ENCODE data around the gene ADARB2.
"Not testable (repeated sequence)": the region's sequence is repeated elsewhere in the genome, so short reads cannot be mapped to it uniquely, and the experiment has no call there.

ADARB2 gene

DNA sequence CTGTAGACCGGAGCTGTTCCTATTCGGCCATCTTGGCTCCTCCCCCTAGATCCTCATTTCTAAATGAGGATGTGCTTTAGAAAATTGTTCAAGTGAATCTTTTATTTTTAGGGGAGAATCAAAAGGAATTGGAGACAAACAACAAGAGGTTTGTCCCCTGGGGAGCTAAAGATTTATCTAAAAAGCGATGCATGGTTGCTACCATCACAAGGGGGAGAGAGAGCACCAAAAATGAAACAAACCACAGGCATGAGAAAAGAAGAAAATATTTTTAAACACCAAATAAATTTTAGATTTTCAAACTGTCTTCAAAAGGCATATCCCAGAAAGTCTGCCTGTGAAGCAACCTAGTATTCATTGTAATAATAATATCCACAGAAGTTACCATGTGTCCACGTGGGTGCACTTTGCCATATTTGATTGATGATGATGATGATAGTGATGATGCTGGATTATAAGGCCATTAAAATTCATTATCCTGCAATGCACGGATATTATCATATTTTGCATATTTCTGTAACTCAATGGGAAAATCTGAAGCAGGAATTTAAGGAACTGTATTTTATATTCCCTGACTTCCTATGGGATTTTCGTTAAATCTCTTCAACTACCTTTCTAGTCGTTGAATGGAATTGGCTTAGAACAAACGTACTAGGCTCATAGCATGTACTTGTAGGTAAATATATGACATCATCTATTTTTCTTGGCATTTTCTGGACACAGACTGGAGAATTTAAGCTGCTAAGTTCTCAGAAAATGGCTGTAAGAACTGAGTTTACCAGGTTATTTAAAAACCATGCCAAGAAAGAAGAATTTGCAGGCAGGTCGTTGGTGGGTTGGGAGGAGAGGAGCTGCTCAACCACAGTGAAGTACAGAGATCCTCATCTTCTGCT lies 509.6 kb downstream of the ADARB2 start:
- no peak for DNase-seq (ENCODE audit: low spot score)

GRCh38 chr10:1226907-1227306 lies 510.4 kb downstream of the ADARB2 start:
- DNase-seq (ENCODE audit: low spot score) = not testable (repeated sequence)

DNA sequence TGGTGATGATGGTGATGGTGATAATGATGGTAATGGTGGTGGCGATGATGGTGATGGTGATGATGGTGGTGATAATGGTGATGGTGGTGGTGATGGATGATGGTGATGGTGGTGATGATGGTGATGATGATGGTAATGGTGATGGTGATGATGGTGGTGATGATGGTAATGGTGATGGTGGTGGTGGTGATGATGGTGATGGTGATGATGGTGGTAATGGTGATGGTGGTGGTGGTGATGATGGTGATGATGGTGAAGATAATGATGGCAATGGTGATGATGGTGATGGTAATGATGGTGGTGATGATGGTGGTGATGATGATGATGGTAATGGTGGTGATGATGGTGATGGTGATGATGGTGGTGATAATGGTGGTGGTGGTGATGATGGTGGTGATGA lies 517.5 kb downstream of the ADARB2 start:
- DNase-seq (ENCODE audit: low spot score) = not testable (repeated sequence)

DNA sequence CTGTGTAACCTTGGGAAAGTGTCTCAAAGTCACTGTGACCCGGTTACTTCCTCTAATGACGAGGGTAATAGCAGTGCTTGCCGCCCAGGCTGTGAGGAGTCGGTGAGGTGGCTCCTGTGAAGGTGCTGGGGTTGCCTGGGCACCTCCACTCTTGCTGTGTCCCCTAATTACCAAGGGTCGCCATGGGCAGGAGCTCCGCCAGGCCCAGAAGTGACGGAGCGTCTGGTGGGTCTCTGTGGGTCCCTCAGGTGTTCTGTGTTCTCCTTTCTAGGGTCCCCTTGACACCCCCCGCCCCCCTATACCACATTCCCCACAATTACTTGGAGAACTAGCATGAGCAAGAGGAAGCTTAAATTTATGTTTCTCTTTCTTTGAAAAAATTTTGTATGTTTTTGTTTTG lies 519.7 kb downstream of the ADARB2 start:
- DNase-seq (ENCODE audit: low spot score) = no peak

DNA sequence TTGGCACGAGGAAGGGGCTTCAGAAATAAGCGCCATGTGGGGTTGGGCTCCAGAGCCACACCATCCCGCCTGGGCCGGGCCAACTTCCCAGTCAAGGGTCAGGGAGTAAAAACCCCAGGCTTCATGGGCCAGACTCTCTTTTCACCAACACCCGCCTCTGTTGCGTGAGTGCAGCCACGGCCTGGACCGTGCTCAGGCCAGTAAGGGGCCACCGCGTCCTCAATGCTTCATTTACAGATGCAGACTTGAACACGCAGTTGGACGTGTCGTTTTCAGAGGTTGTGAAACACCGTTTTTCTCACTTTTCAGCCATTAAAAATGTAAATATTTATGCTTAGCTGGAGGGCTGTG lies 520.1 kb downstream of the ADARB2 start:
- no peak for DNase-seq (ENCODE audit: low spot score)

DNA sequence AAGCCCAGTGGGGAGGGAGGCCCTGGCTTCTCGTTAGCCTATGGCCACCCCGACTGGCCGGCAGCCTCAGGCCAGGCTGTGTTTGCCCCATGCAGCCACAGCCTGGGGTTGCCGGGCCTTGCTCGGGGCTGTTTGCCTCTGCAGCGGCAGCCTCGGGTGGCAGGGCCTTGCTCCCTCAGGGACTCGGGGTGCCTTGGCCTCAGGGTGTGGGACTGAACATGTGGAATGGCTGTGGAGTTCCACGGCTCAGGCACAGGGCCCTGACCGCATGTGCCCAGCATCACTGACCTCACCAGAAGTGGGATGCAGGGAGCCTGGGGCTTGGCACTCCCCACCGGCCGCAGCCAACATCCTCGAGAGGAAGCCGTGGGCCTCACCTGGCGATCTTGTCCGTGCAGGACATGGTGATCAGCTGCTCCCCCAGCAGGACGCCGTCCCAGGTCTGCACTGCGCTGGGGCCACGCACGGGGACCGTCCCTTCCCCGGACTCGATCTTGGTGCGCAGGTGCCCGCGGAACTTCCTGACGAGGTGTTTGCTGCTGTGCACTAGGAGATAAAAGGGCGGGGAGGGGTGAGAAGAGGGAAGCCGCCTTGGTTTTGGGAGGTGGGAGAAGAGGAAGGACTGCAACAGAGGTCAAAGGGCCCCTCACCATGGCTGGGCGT lies 520.6 kb downstream of the ADARB2 start:
- no peak for DNase-seq (ENCODE audit: low spot score)

GRCh38 chr10:1215862-1216573 lies 521.3 kb downstream of the ADARB2 start:
- DNase-seq (ENCODE audit: low spot score) = no peak

DNA sequence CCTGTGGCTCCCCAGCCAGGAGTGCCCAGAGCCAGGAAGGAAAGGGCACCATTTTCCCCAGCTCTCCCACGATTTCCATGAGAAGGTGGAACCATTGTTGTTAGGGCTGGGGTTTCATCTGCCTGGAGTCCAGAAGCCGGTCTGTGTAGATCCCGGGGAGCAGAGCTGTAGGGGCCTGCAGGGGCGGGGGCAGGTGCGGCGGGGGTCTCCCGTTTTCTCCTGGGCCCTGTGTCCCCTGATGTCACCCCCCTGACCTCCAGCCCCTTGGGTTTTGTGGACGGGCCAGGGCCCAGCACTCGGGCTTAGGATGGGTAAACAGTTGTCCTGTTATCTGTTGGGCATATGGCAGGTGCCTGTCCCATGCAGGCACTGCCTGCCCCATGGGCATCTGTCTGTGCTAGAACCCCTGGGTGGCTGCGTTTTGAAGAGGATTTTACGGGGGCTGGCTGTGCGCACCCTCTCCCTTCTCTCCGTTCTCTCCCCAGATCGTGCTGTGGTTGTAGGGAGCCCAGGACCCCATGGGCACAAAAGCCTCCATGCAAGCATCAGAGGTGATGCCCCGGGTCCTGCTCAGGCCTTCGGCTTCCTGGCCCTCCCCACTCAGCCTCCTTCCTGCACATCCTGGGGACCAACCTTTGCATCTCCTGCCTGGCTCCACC lies 522.3 kb downstream of the ADARB2 start:
- no peak for DNase-seq (ENCODE audit: low spot score)

DNA sequence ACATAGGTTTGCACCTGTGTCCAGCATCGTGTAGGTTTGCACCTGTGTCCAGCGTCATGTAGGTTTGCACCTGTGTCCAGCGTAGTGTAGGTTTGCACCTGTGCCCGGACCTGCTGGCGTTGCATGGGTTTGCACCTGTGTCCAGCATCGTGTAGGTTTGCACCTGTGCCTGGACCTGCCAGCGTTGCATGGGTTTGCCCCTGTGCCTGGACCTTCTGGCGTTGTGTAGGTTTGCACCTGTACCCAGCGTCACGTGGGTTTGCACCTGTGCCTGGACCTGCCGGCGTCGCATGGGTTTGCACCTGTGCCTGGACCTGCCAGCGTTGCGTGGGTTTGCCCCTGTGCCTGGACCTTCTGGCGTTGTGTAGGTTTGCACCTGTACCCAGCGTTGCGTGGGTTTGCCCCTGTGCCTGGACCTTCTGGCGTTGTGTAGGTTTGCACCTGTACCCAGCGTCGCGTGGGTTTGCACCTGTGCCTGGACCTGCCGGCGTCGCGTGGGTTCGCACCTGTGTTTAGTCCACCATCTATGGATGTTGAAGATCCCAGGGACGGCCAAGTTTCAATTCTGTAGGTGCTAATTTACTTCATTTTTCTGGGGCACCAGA lies 523.2 kb downstream of the ADARB2 start:
- no peak for DNase-seq (ENCODE audit: low spot score)

DNA sequence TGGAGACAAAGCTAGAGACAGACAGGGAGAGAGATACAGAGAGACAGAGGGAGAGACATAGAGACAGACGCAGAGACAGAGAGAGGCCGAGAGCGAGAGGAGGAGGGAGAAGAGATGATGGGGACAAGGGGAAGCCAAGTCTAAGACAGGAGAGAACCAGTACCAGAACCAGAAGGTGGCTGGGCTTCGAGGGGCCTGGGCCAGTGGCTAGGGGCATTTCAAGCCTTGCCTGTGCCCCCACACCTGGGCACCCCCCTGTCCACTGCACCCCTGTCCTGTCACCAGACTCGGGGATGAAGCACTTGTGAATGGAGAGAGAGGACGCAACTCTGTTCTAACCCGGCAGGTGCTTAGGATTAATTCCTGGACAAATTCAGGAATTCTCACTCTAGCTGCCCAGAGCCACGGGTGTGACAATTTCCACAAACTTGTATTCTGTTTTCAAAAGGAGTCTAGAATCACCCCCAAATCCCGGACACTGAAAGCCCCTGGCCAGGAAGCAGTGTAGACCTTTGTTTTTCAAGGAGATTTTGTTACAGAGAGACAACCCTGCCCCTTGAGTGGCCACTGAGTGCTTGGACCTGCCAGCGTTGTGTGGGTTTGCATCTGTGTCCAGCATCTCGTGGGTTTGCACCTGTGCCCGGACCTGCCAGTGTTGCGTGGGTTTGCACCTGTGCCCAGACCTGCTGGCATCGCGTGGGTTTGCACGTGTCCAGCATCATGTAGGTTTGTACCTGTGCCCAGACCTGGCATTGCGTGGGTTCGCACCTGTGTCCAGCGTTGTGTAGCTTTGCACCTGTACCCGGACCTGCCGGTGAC lies 523.9 kb downstream of the ADARB2 start:
- DNase-seq (ENCODE audit: low spot score) = no peak

GRCh38 chr10:1212571-1213141 lies 524.7 kb downstream of the ADARB2 start:
- DNase-seq (ENCODE audit: low spot score) = no peak

DNA sequence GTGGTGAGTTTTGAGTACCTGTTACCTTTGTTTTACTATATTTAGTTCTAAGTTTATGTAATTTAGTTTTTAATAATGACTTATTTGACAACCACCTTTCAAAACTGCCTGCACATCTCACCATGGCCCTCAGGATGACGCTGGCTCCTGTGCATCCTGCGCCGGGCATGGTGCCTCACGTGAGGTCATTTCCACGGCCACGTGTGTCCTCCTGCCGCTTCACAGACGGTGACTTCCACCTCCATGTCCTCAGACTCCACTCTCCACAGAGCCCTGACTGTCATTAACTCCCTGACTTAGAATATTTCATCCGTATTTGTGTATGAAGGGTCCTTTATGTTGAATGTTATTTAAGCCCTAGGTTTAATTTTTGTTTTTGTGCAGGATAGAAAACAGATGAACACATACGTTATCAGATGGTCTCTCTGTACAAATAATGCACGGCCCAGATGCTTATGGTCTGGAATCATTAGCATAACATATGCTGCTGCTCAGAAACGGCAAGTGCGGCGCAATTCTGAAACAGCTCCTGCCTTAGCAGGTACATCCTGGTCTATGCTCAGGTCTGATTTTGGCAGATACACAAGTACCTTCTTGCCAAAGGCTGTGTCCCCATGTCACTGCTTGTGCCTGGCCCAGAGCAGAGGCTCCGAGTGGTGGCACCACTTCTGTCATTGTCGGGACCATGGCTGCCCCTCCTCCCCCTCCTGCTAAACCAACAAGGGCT lies 525.3 kb downstream of the ADARB2 start:
- DNase-seq (ENCODE audit: low spot score) = no peak

GRCh38 chr10:1210667-1211066 lies 526.7 kb downstream of the ADARB2 start:
- no peak for DNase-seq (ENCODE audit: low spot score)

DNA sequence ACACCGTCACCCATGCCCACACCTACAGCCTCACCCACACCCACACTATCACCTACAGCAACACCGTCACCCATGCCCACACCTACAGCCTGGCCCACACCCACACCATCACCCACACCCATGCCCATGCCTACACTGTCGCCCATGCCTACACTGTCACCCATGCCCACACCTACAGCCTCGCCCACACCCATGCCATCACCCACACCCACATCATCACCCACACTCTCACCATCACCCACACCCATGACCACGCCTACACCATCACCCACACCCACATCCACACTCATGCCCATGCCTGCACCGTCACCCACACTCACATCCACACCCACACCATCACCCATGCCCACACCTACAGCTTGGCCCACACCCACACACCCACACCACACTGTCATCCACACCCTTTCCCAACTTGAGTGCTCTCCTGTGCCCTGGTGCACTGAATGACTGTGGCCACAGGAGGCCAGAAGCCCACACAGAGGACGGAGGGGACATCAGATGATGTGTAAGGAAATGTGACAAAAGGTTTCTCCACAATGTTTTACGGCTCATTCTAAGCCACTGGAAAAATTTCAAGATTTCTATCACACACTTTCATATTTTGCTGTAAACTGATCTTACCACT lies 527.9 kb downstream of the ADARB2 start:
- no peak for DNase-seq (ENCODE audit: low spot score)

DNA sequence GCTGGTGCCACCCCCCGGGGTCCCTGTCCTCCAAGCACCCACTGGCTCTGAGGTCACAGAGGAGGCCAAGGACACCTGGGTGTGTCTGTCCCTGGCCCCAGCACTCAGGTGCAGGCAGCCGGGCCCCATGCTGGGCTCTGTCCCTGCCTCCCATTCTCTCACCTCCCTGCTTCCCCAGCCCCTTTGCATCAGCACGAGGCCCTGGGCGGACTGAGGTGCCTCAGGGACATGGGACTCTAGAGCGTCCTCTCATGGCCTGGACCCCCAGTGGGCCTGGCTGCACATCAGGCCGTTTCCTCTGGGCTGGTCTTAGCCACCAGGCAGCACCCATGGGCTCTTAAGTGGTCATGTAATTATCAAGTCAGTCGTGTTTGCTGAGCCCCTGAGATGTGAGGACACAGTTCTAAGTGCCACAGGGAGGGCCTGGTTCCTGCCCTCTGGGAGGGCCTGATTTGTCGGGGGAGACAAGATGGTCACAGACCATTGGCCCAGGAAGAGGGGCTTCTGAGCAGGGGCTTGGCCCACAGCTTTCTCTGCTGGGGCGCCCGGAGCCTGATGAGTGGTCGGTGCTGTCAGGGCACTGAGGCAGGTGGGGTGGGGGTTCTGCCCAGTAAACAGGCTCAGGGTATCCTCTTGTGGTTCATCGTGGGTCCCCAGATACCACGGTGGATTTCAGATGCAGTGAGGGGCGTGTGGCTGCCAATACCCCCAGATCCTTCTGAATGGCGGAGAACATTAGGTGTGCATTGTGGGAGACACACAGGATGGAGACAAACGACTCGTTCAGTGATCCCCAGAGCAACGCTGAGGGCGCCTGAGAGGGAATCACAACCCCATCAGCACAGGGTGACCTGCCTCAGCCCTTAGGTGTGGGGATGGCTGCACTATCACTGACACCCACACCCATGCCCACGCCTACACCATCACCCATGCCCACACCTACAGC lies 528.7 kb downstream of the ADARB2 start:
- no peak for DNase-seq (ENCODE audit: low spot score)

- no peak for DNase-seq (ENCODE audit: low spot score)
These were observed 530.7 kb downstream of the ADARB2 start for GRCh38 chr10:1206601-1207000.

- DNase-seq (ENCODE audit: low spot score) = no peak
These were observed 531.2 kb downstream of the ADARB2 start for GRCh38 chr10:1206101-1206500.

DNA sequence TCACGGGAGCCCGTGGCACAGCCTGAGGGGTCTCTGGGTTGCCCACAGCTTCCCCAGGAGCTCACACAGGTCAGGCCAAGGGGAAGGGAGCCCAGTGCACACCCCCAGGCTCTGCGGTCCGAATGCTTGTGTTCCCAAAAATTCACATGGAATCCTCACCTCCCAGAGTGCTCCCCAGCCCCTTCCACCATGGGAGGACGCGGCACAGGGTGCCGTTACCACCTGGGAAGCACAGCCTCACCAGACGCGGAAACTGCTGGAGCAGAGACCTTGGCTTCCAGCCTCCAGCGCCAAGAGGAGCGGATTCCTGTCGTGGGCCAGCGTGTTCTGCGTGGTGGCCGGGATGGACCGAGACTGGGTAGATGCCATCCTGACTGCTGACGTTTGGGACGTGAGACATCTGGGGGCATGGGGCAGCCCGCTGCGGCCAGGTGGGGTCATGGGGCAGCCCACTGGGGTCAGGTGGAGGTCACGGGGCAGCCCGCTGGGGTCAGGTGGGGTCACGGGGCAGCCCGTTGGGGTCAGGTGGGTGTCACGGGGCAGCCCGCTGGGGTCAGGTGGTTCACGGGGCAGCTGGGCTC lies 531.8 kb downstream of the ADARB2 start:
- no peak for DNase-seq (ENCODE audit: low spot score)

Data from LoVo (cell line).